Stimulated activated CD4-positive, alpha-beta T cell treated with anti-CD3 and anti-CD28 coated beads, TNF-alpha, amount 100 ng/mL, for 24 hours (primary cell): Measurements from ENCODE around the gene MLF2.
"Not testable (repeated sequence)": the region's sequence is repeated elsewhere in the genome, so short reads cannot be mapped to it uniquely, and the experiment has no call there.

Experiments used
- DNase-seq, 3 experiments: peaks; one replicate each; pipeline ENCODE4 v3.0.0-alpha.2; 2020; ENCODE audit warnings: low read depth in 3 of 3

The MLF2 gene

DNA sequence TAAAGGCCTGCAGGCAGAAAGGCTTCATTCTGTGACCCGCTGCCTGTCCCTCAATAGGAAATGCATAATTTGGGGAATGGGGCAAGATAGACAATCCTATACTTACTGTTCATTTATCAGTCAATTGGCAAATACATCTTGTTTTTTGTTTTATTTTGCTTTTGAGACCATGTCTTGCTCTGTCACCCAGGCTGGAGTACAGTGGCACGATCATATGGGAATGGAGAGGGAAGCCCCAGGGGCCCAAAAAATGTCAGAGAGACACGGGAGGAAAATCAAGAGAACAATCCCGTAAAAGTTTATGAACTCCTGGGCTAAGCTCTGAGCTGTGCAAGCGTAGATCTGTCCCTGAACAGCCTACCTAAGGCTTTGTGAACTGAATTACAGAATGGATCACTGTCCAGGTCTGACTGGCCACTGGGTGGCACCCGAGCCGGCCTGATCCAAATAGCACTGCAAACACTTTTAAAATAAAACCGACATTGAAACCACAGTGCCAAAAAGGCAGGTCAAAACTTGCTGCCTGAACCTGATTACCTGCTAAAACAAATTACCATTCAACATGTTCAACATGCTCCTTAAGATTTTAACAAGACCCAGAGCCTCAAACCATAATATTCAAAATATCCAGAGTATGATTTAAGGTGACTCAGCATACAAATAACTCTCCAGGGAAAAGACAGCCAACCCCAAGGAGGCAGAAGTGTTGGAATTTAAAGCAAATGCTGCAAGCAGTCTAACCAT is 17.3 kb downstream of the MLF2 start:
- DNase-seq = peak in 1 of 3 experiments; percentile 36

DNA sequence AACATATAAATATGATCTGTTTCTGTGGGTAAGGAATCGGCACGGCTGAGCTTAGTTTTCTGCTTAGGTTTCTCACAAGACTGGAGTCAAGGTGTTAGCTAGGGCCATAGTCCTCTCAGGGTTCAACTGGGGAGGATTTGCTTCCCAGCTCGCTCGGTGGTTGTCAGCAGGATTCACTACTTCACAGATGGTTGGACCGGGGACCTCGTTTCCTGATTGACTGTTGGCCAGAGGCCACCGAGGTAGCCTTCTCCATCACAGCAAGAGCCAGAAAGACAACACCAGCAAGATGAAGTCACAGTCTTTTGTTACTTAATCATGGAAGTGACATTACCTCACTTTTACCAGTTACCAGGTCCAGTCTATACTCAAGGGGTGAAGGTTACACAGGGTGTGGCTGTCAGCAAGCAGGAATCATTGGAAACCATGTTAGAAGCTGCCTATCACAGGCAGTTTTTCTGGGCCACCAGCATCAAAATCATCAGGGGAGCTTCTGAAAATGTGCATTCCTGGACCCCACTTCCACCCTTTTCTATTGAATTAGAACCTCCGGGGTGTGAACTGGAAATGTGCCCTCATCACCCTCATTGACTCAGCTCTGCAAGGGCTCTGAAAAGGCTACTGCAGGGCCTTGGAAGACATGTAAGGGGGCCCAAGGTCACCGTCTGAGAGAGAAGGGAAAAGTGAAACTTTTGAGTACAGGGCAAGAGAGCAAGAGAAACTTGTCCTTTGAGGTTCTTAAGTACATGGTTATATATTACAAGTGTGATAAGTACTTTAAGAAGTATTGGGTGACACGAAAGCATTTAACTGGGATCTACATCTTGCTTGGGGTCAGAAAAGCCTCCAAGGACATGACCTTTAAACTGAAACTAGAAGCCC is 18.2 kb downstream of the MLF2 start:
- DNase-seq = no peak

DNA sequence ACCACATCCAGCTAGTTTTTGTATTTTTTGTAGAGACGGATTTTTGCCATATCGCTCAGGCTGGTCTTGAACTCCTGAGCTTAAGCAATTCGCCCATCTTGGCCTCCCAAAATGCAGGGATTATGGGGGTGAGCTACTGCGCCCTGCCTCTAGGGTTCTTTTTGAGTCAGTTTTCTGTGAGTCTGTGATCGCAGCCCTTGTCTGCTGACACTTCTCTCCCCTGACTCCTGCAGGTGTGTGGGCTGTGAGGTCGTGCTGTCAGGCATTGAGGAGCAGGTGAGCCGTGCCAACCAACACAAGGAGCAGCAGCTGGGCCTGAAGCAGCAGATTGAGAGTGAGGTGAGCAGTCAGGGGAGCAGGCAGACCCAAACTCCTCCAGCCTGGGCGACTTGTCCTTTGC is 22.8 kb downstream of the MLF2 start:
- no peak for DNase-seq

DNA sequence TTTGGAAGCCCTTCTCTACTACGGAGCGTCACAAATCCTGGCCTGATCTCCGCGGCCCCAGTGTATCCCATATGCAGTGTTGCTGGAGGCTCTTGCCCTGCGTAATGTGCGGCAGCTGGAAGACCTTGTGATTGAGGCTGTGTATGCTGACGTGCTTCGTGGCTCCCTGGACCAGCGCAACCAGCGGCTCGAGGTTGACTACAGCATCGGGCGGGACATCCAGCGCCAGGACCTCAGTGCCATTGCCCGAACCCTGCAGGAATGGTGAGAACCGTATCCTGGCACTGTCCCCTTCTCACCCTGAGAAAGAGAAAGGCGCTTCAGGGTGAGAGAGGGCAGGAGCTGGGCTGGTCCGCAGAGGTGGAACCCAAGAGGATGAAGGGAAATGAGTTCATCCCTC is 23.8 kb downstream of the MLF2 start:
- DNase-seq = no peak

DNA sequence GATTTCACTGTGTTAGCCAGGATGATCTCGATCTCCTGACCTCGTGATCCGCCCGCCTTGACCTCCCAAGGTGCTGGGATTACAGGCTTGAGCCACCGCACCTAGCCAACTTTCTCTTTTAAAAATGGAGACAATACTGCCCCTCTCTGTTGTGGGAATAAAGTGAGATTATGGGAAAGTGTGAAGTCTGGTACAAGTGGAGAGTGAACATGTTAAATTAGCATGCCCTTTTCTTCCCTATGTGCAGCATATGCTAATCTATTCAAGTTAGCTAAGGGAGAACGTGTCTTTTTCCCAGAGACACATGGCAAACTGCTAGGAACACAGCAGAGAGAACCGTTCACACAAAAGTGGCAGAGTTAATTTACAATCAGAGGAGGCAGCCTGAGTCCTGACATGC is 27.6 kb downstream of the MLF2 start:
- DNase-seq = no peak

DNA sequence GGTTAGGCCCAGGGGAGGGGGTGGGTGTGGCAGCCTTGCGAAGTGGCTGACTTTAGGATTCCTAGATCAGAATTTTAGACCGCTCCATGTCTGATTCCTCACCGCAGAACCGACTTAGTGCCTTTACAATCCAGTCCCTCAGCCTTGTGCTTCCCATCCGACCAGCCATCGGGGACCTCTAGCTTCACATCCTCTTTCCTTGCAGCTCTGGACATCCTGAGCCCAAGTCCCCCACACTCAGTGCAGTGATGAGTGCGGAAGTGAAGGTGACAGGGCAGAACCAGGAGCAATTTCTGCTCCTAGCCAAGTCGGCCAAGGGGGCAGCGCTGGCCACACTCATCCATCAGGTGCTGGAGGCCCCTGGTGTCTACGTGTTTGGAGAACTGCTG is 28.5 kb downstream of the MLF2 start:
- peak in 1 of 3 experiments; percentile 19 for DNase-seq

DNA sequence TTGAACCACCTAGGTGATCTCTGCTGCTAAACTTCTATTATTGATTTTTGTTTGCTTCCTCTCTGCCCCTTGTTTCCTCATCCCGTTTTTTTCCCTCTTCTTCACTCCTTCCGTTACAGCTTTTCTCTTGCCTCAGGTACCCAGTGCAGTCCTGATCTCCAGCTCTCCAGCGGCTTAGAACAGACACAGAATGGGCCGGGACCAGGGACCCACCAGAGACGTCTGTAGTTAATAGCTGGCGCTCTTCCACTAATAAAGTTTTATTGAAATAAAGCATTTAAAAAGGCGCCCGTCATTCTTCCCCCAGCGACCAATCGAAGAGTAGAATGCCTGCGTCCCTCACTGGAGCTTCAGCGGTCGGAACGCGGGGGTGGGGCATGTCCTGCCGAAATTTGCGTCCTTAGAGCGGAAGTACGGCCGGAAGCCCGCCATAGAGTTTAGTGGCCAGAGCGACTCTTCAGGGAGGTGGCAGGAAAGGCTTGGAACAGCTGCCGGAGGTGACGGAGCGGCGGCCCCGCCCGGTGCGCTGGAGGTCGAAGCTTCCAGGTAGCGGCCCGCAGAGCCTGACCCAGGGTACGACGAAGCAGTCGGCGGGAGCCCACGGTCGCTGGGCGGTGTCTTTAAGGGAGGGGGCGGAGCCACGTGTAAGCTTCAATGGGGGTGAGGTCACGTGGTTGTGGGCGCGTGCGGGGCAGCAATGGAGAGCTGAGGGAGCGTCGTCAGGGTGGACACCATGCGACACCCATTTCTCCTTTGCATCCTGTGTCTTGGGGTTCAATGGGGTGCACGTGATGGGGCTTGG is 29.1 kb downstream of the MLF2 start, which contains the start of gene COPS7A:
COPS7A (plus strand) TSS at position 440 of the 802 bp plus-strand sequence. CDS start 611 bp downstream, outside the sequence.
- DNase-seq = peak; percentile 88 to 98 (median 92)

DNA sequence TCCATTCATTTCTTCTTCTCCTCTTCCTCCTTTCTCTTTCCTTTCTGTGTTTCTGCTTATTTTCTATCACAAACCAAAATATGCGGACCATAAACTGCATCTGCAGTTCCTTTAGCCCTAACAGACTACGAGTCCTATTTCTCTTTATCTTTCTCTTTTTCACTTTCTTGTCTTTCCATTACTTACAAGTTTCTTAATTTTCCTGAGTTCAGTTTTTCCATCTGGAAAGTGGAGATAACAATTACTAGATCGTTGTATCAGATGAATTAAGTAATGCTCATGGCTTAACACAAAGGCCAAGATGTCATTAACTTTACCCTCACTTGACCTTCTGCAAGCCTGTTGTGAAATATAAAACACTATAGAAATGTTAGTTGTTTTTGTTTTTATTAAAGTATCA is 30.1 kb downstream of the MLF2 start:
- no peak for DNase-seq

DNA sequence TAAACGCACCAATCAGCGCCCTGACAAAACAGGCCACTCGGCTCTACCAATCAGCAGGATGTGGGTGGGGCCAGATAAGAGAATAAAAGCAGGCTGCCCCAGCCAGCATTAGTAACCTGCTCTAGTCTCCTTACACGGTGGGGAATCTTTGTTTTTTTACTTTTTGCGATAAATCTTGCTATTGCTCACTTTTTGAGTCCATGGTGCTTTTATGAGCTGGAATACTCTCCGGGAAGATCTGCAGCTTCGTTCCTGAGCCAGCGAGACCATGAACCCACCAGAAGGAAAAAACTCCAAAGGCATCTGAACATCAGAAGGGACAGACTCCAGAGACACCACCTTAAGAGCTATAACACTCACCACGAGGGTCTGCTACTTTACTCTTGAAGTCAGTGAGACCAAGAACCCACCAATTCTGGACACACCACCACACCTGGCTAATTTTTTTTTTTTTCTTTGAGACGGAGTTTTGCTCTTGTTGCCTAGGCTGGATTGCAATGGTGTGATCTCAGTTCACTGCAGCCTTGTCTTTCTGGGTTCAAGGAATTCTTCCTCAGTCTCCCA is 36.0 kb downstream of the MLF2 start:
- DNase-seq = no peak

DNA sequence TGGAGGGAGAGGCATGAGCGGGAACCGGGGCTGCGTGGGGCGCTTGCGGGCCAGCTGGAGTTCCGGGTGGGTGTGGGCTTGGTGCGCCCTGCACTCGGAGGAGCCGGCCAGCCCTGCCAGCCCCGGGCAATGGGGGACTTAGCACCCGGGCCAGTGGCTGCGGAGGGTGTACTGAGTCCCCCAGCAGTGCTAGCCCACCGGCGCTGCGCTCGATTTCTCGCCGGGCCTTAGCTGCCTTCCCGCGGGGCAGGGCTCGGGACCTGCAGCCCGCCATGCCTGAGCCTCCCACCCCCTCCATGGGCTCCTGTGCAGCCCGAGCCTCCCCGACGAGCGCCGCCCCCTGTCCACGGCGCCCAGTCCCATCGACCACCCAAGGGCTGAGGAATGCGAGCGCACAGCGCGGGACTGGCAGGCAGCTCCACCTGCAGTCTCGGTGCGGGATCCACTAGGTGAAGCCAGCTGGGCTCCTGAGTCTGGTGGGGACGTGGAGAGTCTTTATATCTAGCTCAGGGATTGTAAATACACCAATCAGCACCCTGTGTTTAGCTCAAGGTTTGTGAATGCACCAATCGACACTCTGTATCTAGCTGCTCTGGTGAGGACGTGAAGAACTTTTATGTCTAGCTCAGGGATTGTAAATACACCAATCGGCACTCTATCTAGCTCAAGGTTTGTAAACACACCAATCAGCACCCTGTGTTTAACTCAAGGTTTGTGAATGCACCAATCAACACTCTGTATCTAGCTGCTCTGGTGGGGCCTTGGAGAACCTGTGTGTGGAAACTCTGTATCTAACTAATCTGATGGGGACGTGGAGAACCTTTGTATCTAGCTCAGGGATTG is 36.7 kb downstream of the MLF2 start:
- not testable (repeated sequence) for DNase-seq

DNA sequence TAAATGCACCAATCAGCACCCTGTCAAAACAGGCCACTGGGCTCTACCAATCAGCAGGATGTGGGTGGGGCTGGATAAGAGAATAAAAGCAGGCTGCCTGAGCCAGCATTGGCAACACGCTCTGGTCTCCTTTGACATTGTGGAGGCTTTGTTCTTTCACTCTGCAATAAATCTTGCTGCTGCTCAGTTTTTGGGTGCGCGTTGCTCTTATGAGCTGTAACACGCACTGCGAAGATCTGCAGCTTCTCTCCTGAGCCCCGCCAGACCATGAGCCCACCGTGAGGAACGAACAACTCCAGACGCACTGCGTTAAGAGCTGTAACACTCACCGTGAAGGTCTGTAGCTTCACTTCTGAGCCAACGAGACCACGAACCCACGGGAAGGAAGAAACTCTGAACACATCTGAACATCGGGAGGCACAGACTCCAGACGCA is 44.0 kb downstream of the MLF2 start:
- no peak for DNase-seq

DNA sequence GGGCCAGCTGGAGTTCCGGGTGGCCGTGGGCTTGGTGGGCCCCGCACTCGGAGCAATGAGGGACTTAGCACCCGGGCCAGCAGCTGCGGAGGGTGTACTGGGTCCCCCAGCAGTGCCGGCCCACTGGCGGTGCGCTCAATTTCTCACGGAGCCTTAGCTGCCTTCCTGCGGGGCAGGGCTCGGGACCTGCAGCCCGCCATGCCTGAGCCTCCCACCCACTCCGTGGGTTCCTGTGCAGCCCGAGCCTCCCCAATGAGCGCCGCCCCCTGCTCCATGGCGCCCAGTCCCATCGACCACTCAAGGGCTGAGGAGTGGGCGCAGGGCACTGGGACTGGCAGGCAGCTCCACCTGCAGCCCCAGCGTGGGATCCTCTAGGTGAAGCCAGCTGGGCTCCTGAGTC is 44.6 kb downstream of the MLF2 start:
- not testable (repeated sequence) for DNase-seq

DNA sequence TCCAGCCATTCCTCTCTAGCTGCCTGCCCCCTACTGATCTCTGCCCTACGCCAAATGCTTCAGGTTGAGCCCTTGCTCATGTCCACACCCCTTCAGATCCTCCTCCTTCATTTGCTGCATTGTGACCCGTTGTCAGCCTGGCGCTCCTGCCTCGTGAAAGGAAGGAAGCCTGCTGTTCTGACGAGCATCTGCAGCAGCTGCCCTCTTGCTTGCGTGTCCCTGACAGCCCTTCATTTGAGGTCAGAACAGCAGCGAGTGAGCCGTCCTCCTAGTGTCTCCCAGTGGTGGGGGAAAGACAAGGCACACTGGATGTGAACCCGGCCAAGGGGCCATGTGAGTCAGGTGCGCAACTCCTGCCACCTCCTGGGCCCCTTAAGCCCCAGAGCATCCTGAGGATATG is 49.3 kb downstream of the MLF2 start:
- no peak for DNase-seq

DNA sequence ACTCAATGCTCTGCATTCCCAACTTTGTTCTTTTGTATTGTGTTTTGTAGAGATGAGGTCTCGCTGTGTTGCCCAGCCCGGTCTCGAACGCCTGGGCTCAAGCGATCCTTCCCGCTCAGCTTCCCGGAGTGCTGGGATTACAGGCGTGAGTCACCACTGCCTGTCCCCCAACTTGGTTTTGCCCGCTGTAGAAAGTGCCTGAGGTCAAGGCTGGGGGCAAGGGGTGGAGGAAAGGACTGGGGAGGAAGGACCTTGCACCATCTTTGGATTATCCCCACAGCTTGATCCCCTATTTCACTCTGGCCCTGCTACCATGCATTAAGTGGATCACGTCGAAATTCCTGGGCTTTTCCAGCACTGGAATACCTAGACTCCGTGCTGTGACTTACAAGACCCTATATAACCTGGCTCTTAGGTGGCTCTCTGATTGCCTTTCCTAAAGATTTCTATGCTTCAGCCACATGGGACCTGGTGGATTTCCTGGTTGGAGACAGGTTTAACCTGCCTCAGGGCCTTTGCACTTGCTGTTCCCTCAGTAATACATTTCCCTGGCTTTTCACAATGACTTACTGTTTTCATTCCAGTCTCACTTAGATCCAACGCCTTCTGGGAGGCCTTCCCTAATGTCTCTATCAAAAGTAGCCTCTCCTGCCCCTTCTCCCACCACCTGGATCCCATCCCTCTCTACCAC is 51.7 kb downstream of the MLF2 start:
- no peak for DNase-seq

DNA sequence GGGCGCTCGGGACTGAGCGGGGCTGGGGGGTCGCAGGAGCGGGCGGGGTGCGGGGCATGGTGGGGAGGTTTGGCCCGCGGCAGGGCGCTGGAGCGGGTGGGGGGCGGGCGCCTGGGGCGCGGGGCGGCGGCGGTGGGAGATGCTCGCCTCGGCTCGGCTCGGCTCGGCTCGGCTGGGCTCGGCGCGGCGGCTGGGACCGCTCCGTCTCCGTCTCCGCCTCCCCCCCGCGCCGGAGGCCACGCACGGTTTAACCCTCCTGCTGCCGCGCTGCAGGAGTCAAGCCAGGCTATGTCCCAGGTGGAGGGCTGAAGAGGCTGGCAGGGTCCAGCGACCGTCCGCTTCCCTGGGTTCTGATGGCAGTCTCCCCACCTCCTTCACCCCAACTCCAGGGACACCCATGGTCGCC is 52.3 kb downstream of the MLF2 start, which contains the start of gene PIANP:
PIANP (minus strand) TSS at position 170 of the 406 bp plus-strand sequence. CDS start 2,754 bp downstream, outside the sequence.
- DNase-seq = peak in 2 of 3 experiments; percentile 11 to 43

DNA sequence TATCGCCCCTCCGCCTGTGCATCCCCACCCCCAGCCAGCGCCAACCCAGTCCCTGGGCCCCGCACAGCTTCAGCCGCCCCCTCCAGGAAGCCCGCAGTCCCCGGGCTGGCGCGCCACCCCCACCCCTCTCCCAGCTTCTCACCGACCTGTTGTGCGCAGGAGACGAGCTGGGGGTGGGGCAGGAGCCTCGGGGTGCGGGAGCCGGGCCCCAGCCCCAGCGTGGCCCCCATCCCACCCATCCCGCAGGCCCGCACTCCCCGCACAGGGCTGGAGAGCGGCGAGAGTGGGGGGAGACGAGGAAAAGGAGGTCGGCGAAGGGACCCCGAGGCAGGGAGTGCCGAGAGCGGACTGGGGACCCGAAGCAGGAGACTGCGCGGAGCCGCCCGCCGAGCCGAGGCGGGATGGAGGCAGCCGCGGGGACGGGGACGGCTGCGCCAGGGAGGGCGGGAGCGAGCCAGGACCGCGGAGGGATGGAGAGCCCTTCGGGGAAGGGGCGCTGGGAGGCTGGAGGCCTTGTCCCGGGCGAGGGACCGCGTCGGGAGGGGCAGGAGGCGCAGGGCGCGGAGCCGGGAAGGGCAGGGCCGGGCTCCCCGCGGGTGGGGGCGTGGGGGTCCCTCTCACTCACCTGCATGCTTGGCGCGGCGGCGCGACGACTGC is 52.8 kb downstream of the MLF2 start:
- DNase-seq = no peak

DNA sequence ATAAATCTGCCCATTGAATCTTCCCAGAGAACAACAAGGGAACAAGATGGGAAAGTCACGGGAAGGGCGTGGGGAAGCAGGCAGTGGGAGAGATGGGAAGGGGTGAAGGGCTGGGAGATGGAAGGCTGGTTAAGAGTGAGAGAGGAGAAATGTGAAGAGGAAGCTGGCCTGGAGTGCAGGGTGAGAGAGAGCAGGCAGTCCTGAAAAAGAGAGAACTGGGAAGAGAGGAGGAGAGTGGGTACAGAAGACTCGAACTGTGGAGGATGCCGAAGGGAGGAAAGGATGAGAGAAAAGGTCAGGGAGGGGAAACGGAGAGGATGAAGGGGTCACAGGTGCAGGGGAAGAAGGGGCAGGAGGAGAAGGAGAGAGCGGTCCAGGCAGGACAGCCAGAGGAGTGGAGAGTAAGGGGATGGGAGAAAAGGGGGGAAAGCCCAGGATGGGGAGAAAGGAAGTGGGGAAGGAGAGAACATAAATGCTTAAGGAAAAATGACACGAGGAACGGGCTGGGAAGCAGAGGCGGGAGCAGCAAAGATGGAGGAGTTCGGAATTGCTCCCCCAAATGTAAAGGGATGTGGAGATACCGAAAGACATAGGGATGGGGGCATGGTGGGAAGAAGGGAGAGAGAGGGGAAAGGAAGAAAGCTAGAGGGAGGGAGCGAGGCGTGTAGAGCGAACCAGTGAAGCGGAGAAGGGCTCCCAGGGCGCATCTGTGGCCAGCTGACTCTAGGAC is 53.5 kb downstream of the MLF2 start:
- no peak for DNase-seq

DNA sequence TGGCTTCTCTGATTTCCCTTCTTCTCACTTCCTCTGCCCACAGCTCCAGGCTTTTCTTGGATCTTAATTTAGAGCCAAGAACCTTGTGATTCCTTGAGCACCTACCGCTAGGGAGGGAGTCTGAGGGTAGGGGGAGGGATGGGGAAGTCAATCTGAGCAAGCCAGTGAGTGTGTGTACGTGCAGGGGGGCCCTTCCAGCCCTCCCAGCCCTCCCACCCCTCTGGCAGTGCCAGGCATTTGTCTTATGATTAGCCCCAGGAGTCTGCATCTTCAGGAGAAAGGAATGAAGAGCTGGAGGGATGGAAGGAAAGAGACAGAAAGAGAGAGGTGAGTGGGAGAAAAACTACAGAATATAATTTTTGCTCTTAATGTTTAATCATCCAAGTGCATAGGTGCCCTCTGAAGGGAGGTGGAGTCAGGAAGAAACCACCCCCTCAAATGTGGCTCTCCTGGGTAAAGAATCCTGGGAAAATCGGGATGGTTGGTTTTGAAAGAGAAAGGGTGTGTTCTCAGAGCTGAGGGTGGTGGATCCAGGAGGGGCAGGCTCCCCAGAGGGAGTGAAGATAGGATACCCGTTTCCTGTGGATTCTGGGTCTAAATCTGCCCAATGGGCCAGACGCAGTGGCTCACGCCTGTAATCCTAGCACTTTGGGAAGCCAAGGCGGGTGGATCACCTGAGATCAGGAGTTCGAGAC is 54.4 kb downstream of the MLF2 start:
- no peak for DNase-seq
